Stimulated activated naive CD8-positive, alpha-beta T cell treated with anti-CD3 and anti-CD28 coated beads, Interleukin-15, Interleukin-2, amounts not matched to agents 100 U/mL and 50 U/mL, for 24 hours (primary cell): Measurements from ENCODE around the gene RGS7.
A peak's percentile ranks its signal among the peaks of the same experiment; 100 is the strongest.

Experiments
- ATAC-seq: fragments of 150-1000 bp; cut with Tn5 transposase; one replicate; pipeline ENCODE4 v1.10.0; 2021
- DNase-seq: peaks from one replicate; pipeline ENCODE4 v3.0.0; 2021

Gene RGS7

DNA sequence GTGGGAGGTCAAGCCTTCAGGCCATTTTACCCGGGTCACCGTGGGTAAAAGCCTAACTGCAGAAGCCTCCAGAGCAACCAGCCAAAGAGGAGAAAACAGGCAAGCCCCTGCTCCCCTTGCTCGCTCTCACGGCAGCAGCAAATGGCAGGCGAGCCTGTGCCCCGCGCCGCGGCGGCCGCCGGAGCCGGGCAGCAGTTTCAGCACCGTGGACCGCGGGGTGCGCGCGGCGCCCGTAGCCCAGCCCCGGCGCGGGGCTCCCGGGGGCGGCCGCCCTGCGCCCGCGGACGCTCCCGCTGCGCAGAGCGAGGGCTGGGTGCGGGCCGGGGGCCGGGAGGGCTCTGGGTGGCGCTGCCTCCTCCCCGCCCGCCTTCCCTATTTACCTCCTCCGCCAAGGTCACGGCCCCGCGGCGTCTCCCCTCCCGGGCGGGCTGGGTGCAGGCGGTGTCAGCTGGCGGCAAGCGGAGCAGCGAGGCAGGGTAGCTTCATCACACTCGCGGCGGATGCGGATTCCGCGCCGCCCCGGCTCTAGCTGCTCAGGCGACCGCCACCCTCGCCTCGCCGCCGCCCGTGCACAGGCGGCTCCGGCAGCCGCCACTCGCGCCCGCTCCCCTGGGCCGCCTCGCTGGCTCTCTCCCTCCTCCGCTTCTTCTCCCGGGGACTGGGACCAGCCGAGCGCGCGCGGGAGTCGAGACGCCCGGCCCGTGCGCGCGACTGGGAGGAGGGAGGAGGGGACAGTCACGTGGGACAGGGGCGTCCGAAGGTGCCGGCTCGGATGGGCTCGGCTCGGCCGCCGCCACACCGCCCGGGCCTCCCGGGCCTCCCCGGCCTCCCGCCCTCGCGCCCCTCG is at the start of gene RGS7:
Gene RGS7, minus strand, starts transcription at position 687 of the 847 bp plus-strand sequence.
- ATAC-seq (peak; percentile 51), DNase-seq (peak; percentile 12)

DNA sequence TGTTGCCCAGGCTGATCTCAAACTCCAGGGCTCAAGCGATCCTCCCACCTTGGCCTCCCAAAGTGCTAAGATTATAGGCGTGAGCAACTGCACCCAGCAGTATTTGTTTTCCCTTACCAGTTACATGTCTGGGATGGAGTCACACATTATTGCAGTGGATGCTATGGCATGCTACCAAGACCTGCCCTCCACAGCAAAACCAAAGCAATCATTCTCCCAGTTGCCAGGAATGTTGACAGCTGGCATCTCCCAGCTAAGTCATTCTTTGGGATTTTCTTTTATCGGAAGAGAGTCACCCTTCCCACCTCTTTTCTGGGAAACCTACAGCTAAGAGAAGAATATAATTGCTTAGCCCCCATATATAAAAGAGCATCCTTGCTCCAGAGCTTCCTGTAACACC is 49.4 kb upstream of the RGS7 start:
- DNase-seq (no peak), ATAC-seq (no peak)

DNA sequence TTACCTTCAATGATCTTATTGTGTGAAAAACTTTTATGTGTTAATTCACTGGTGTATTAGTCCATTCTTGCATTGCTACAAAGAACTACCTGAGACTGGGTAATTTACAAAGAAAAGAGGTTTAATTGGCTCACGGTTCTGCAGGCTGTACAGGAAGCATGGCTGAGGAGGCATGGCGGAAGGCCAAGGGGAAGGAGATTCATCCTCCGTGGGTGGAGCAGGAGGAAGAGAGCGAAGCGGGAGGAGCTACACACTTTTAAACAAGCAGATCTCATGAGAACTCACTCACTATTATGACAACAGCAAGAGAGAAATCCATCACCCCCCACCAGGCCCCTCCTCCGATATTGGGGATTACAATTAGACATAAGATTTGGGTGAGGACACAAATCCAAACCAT is 44.2 kb upstream of the RGS7 start:
- ATAC-seq (no peak), DNase-seq (no peak)

DNA sequence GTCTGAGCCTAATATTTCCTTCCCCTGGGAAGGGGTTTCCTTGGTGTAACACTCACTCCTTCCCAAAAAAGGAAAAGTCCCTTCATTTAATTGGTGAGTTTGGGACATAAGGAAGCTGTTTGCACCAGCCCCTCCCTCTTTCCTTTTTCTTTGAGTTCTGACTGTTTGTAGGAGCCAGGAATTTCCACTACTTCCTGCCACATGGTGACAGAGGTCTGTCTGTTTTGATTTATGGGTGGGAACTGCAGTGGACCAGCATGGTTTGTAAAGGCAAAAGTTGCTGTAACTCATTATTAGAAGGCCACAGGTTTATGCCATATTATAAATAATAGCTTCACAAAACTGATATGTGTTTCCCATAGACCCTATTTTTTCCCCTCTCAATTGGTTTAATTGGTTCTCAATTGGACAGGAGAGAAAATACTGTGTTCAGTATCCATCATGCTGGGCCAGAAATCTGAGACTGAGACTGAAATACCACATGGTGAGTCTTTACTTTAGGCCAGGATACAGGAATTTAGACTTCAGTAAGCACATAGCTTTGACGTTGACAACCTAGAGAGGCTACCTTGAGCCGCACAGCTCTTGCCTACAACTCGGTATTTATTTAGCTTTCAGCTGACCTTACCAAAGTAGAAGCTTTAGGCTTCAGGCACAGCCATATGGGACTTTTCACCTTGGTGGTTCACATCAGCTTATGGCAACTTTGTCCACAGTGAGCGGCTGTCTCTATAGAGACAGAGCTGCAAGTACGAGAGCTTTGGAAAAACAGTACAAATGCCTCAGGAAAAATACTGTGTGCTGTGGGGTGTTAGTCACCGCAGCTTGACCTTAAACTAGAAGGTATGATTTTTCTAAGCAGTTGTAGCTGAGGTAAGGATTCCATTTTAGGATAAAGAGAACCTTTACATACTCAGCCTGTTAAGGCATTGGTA is 40.0 kb upstream of the RGS7 start:
- ATAC-seq (no peak), DNase-seq (no peak)

DNA sequence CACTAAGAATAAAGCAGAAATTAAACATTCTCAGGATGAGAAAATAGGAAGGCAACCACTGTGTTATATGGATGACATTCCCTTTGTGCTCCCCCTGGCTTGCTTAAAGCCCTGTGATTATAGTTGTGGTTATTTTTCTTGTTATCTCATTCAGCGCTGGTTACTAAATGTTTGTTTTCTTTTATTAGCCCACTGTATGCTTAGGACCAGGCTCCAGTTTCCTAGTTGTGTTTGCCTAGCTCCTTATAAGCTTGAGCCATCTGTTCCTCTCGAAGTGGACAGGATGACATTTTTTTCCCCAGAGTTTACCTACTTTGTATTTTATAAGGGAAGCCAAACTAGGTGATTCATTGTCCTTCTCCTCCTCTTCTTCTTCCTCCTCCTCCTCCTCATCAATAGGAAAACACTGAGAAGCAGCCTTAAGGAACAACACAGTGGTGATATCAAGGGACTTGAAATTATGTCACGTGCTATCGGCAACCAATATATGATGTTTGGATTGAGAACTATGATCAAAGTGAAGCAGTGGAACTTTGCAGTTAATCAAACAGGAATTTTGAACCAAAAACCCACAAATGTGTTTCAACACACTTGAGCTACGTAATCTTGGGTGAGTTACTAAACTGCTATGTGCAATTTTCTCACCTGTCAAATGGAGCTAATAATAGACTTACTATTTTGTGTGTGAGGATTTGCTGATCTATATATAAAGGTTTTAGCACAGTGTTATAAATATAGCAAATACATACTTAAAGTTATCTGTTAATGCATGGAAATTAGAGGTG is 35.1 kb upstream of the RGS7 start:
- no peak for ATAC-seq
- no peak for DNase-seq

DNA sequence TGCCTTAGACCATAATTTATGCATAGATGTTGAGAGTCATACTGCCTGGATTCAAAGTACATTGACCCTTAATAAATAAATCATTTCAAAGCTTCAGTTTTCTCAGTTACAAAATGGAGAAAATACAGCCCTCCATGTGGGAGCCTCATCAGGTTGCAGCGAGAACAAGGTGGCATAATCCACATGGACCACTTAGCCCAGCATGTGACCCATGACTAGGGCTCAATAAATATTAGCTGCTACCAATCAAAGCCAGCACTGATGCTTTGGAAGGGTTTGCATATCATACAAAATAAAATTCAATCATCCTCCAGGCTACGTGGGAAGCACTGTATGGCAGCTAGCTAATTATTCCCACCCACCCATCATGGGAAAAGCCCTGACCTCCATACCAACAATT is 33.5 kb upstream of the RGS7 start:
- DNase-seq, result no peak
- no peak for ATAC-seq

DNA sequence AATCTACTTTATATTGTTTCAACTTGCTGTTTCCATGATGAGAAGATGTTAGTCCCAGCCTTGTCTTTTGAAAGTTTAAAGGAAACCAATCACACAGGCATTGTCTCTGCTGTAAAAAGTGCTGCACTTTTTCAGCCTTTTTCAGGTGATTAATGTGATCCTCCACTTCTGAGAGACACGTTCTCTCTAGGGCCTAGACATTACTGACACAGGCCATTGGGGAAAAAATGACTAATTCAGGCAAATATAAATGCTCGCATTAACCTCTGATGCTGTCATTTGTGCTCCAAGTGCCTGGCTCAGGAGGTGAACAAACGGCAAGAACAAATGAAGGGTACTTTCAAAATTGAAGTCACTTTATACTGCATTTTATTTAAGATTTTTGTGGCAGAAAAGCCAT is 32.4 kb upstream of the RGS7 start:
- ATAC-seq (no peak), DNase-seq (no peak)

DNA sequence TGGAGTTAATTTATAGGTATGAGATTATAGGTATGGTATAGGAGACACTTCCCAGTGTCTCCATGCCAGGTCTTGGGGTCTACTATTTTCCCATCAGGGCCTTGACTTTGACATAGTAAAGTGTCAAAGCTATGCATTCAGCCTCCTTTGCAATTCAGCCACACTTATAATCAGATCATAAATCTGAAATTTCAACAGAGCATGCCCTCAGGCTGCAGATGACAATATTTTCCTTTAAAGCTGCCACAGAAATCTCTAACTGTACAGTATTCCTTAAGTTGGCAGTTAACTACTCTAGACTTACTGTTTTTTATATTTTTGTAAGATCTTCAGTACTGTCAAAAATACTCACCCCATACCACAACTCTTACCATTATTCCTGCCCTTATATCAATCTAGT is 30.2 kb upstream of the RGS7 start:
- DNase-seq, result no peak
- ATAC-seq, result no peak

DNA sequence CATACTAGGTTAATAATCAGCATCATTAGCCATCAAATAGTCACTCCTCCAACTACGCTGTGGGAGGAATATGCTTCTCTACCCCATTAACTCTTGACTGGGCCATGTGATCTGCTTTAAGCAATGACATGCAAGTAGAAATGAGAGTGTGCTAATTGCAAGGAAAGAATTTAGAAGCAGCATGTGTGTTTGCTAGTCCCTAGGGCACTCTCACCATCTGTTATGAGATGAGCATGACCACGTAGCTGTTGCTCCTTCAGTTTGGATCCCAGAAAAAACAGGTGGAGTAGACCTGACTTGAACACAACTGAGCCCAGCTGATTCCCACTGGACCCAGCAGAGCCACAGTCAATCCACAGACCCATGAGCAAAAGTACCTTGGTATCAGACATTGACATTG is 19.7 kb upstream of the RGS7 start:
- DNase-seq, result no peak

DNA sequence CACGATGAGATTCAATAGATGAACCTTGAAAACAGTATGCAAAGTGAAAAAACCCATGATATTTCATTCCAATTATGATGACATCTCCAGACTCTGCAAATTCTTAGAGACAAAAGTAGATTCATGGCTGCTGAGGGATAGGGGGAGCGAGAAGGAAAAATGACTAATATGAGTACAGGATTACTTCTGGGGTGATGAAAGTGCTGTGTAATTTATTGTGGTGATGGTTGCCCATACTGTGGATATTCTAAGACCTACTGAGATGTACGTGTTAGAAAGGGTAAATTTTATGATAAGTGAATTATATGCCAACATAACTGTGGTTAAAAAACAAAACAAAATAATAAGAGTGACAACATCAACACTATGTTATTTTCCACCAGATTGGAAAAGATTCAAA is 18.9 kb upstream of the RGS7 start:
- ATAC-seq, result no peak
- DNase-seq, result no peak

More for the DNA sequence above, 19.7 kb upstream of the RGS7 start:
- no peak for ATAC-seq

DNA sequence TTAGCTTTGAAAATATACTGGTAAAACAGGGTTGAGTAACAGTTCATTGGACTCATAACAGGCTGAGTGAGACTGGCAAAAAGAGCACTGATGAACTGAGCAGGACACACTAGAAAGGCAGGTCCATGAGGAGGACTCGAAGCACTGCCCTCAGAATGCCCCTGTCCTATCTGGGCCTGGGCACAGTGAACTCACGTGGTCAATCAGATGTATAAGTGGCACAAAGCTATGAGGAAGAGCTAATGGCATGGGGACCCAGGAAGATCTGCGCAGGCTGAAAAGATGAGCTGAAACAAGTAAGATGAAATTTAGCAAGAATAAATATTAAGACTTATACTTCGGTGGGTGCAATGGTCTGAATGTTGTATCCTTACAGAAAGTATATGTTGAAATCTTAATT is 9.2 kb upstream of the RGS7 start:
- DNase-seq (no peak), ATAC-seq (no peak)

DNA sequence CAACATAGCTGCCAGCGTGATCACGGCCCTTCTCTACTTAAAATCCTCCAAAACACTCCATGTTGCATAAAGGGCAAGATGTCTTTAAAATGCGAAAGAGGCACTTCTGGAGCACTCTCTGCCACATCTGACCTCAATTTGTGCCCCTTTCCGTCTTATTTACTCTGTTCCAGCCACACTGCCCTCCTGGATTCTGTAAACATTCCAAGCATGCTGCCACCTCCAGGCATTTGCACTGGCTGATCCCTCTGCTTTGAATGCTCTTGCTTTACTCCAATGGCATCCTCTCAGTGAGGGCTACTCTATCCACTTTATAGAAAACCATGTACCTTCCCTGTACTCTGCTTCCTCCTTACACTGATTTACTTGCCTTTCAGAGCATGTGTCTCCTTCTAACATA is 5.3 kb upstream of the RGS7 start:
- no peak for ATAC-seq
- no peak for DNase-seq

DNA sequence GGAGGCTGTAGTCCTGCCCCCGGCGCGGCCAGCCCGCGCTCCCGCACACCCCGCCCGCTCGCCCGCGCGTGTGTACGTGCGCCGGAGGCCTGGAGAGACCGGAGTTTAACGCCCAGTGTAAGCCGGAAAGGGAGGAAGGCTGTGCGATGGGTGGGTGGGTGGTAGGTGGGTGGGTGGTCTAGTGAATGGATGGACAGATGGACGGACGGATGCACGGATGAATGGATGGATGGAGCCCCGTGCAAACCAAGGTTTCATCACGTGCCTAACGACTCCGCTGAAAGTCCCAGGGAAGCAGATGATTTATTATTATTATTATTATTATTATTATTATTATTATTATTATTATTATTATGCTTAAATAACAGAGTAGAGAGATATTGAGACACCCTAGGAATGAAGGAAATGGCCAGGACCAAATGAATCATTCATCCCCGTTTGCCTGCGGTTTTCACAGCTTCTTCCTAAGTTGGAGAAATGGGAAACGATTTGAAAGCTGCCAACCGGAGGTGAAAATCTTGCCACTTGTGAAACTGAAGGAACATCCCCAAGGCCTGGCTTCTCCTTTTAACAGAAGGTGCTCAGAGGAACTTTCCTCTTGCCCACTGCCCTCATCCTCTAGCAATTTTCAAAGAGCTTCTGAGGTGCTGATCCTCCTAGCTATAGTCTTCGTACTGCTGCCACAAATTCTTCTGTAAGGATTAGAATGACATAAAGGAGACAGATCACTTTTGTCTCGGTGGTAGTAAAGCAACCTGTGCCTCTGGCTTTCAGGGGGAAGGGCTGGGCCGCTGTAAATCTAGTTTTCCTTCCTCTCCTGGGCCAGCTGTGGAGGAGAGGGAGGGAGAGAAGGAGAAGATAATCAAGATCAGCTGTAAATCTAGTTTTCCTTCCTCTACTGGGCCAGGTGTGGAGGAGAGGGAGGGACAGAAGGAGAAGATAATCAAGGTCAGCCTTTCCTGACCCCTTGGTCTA is 648 bp upstream of the RGS7 start:
- DNase-seq (no peak), ATAC-seq (no peak)

DNA sequence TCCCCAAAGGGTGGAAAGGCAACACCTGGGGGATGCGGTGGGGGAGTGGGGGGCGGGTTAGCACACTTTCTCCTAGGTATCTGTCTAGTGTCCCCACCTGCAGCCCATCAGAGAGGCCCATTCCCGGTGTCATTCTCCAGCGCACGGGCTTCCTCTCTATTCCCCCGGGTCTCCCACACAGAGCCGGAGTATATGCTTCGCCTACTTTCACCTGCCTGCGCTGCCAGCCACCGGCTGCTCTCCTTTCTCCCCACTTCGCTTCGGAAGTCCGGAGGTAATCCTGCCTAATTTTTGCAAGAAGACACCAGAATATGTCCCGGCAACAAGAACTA is 852 bp downstream of the RGS7 start:
- ATAC-seq, result no peak
- no peak for DNase-seq

DNA sequence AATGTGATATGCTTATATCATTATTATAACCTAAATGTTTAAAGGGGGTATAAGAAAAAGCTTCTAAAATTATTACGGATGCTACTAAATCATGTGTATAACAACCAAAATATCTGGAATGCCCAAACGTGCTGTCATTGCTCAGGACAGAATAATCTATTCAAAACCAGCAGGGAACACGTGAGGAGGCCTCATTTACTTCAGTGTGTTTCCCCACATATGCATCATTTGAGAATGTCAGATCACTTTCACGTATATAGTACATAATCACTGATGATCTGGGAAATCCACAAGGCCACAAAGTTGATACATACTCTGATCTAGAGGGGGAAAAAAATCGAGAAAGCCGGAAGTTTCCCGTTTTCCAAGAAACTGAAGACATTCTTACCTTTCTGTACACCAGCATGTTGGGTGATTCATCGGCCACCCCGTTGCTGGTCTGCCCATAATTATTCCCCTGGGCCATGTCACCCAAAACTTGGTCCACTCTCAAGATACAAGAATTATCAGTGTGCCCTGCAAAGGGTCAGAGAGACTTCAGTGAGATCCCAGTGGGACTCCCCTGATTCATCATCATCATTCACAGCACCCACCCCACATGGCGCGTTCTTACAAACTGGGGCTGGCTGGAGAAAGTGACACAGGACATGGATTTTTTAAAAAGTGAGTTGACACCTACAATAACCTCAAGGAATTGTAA is 1.5 kb downstream of the RGS7 start:
- DNase-seq, result no peak
- no peak for ATAC-seq

DNA sequence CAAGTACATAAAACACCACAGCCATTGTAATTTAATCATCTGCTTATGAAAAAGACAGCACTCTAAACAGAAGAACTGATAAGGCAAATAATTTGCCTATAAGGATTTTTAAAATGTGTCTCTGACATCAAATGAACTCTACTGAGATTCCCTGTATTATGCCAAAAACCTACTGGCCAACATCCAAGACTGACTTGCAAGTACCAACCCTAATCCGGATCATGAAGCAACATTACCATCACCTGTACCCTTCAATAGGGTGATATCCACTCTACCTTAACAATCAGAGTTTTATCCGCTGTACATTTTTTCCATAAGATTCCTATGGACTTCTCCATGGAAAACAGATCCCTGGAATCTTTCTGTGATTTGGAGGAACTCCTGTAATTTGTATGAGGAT is 4.6 kb downstream of the RGS7 start:
- no peak for DNase-seq
- no peak for ATAC-seq

DNA sequence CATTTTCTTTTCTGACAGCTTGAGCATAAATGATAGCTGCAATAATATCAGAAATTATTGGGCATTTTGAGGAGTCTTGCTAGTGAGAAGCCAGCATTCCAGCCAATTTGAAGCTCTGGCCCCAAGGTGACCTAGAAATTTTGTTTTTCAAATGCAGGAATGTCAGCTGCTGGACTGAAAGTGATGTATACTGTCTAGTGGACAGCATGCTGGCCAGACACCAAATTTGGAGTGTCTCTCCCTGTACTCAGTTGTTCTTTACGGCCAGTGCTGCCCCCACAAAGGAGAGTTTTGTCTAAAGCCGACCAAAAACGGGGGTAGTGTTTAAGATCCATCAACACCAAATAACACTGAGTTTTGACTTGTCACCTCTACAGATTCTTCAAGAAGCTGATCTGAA is 5.2 kb downstream of the RGS7 start:
- DNase-seq, result no peak
- ATAC-seq, result no peak

DNA sequence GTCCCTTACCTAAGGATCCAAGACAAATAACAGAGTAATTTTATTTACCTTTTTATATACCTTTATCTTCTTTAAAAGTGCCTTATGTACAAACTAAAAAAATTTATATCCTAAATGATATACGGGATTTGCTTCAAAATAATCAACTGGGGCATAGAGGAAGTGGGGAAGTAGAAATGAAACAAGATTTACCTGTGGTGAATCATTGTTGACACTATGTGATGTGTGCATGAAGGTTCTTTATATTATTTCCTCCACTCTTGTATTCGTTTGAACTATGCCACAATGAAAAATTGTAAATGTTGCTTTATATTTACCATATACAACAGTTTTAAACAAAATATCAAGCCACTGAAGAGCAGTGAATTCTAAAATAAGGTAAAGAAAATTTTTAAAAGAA is 13.0 kb downstream of the RGS7 start:
- ATAC-seq (no peak), DNase-seq (no peak)

DNA sequence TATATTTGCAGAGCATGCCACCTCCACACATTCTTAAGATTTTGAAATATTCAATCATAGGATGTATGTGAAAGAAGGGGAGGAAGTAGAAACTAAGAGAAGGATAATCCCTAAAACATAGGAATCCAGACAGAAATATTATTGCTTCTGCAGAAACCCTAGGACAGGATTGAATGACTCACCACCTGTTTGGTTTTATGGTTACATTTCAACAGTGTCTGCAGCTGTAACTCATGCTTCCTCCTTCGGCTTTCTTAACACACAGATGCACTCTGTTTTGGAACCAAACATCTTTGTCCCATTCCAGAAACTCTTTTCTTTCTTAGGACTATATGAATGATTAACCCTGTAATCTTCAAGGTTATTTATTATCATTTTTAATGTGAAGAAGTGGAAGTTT is 20.7 kb downstream of the RGS7 start:
- ATAC-seq (no peak), DNase-seq (no peak)

DNA sequence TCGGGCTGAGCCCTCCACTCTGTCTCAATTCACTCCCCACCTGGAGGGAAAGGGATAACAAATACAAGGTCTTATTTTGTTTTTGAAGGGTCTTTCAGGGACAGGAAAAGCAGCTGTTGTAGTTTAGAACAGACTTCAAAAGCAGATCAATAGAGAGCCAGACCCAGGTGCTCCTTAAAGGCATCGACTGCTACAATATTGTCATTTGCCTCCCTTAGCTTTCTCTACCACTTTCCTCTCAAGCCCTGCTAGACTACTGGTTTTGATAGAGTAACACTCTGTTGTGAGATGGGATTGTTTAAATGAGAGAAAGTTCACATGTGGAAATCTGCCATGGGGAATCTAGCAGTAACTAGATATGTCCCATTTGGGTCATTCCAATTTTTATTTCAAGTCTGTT is 24.0 kb downstream of the RGS7 start:
- no peak for ATAC-seq
- no peak for DNase-seq

DNA sequence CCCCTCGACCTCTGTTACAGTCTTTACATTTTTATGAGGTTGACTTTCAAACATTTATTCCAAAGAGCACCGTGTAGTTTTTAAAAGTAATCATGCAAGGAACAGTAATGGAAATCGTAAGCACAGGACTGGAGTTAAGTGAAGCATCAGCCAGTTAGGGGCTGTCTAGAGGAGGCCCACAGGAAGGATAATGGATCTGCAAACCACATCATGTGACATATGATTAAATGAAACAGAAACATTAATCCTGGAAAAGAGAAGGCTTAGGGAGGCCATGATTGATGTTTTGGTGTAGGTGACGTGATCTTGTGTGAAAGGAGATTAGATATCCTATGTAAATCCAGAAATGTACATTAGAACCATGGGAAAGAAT is 25.0 kb downstream of the RGS7 start:
- ATAC-seq, result no peak
- DNase-seq, result no peak
